Subcutaneous abdominal adipose tissue (tissue), 5 donors: ENCODE data around the gene KIAA1958.

ENCODE experiments used
- H3K27ac ChIP-seq: one replicate; pipeline ENCODE4 v1.7.0; 2013; ENCODE audit warnings: low read depth, mild to moderate bottlenecking, inconsistent platforms, low read length, moderate library complexity
- H3K27me3 ChIP-seq, 5 donors: one replicate each; pipeline ENCODE4 v1.7.0; 2013; ENCODE audit warnings: low read length in 5 of 5, inconsistent platforms in 1 of 5; ENCODE audit not compliant: control insufficient read depth in 5 of 5, insufficient read depth in 4 of 5
- H3K36me3 ChIP-seq, 5 donors: one replicate each; pipeline ENCODE4 v1.7.0; 2013; ENCODE audit warnings: low read length in 5 of 5; ENCODE audit not compliant: control insufficient read depth in 5 of 5, insufficient read depth in 5 of 5
- H3K4me1 ChIP-seq, 5 donors: one replicate each; pipeline ENCODE4 v1.7.0; 2013; ENCODE audit warnings: low read length in 5 of 5, mild to moderate bottlenecking in 3 of 5, moderate library complexity in 1 of 5; ENCODE audit not compliant: control insufficient read depth in 5 of 5, insufficient read depth in 5 of 5
- H3K4me3 ChIP-seq, 5 donors: one replicate each; pipeline ENCODE4 v1.7.0; 2013; ENCODE audit warnings: low read length in 5 of 5, low read depth in 1 of 5
- H3K9ac ChIP-seq, 5 donors: one replicate each; pipeline ENCODE4 v1.7.0; 2013; ENCODE audit warnings: low read length in 5 of 5, mild to moderate bottlenecking in 4 of 5, moderate library complexity in 3 of 5
- H3K9me3 ChIP-seq, 5 donors: one replicate each; pipeline ENCODE4 v1.7.0; 2013; ENCODE audit warnings: low read length in 5 of 5; ENCODE audit not compliant: control insufficient read depth in 5 of 5
- donor health status: healthy.
- donor health status: healthy.
- donor health status: healthy.
- donor health status: healthy.
- donor health status: healthy.

Gene KIAA1958

GRCh38 chr9:112487008-112487798, 576 bp downstream of the KIAA1958 start:
- peaks cover 0 to 17% (median 15%) of the 10 kb centered on the region in 5 donors for H3K4me1 ChIP-seq
- peak overlapping the region; percentile 73 to 93 (median 81) for H3K4me3 ChIP-seq
- H3K9ac ChIP-seq, result peak overlapping the region in 3 of 5 donors; percentile 51 to 68 (median 62)
- no peaks in the 10 kb centered on the region for H3K36me3 ChIP-seq
- H3K9me3 ChIP-seq, result peaks cover 0 to under 1% (median 0%) of the 10 kb centered on the region in 5 donors
- no peaks in the 10 kb centered on the region for H3K27me3 ChIP-seq
- no peak overlapping the region for H3K27ac ChIP-seq

DNA sequence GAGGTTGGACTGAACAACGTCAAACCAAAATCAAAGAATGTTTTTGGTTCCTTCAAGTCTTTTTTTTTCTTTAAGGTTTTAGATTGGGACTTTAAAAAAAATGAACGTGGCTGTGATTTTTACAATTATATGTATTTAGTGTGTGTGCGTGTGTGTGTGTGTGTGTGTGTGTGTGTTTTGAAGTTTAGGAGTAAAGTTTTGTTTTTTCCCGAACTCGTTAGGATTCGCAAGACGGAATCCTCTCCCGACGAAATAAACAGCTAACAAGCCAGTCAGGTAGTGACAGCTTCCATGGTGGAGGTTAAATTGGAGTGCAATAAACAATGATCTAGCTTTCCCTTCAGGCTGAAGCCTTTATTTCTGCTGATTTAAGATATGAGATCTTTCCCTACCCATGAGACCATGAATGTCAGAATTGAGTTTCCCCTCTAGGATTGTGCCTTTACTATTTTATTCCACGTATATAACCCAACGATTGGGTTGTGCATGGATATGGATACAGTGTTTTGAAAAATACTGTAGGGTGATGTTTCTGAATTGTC, 1.2 kb downstream of the KIAA1958 start:
- Histone ChIP-seq H3K4me3 (peak overlapping the region; percentile 73 to 93 (median 81)), H3K9me3 (peaks cover 0 to 2% (median 0%) of the 10 kb centered on the region in 5 donors), H3K36me3 (no peaks in the 10 kb centered on the region), H3K27me3 (no peaks in the 10 kb centered on the region), H3K4me1 (peaks cover 0 to 17% (median 15%) of the 10 kb centered on the region in 5 donors), H3K9ac (peak overlapping the region in 3 of 5 donors; percentile 51 to 68 (median 62)), H3K27ac (no peak overlapping the region)

GRCh38 chr9:112489039-112489546, 2.5 kb downstream of the KIAA1958 start:
- Histone ChIP-seq H3K4me1 (peaks cover 0 to 17% (median 15%) of the 10 kb centered on the region in 5 donors), H3K4me3 (no peak overlapping the region), H3K9me3 (peaks cover 0 to 13% (median 9%) of the 10 kb centered on the region in 5 donors), H3K27me3 (no peaks in the 10 kb centered on the region), H3K9ac (no peak overlapping the region), H3K27ac (no peak overlapping the region), H3K36me3 (peaks cover 0 to 5% (median 0%) of the 10 kb centered on the region in 5 donors)

DNA sequence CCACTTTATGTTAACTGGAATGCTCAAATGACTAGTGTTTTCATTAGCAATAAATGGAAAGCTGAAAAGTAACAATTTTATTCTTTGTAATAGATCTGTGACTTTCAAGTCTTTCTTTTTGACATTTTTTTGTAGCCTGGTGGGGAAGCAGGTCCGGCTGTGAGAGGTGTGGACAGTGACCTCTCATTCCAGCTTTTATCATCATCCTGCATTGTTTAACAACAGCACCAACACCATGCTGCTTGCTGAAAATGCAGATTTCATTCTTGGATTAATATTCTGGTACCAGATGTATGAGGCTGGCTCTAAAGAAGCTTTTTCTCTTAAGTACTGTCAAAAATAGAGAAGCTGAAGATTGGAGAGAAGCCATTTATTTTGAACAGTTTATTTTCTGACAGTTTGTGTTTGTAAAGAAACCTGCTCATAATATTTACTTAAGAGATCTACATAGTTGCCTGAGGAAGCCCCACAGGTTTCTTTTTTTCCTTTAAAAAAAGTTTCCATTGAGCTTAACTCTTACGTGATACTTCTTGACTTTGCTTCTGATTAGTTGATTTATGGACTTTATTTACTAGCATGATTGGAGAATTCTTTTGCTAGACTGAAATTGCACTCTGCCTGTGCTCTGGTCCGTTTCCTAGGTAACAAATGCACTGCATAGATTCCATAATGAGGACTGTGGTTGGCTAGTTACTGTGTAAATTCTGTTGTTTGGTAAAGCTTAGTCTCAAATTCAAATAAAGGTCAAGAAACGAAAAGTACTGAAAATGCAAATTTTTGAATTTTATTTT, 3.4 kb downstream of the KIAA1958 start:
- peaks cover 0 to 17% (median 15%) of the 10 kb centered on the region in 5 donors for H3K4me1 ChIP-seq
- H3K9me3 ChIP-seq, result peaks cover 2 to 21% (median 15%) of the 10 kb centered on the region in 5 donors
- H3K9ac ChIP-seq, result no peak overlapping the region
- H3K27me3 ChIP-seq, result no peaks in the 10 kb centered on the region
- H3K4me3 ChIP-seq, result no peak overlapping the region
- no peak overlapping the region for H3K27ac ChIP-seq
- peaks cover 0 to 5% (median 0%) of the 10 kb centered on the region in 5 donors for H3K36me3 ChIP-seq

- Histone ChIP-seq H3K27ac (no peak overlapping the region), H3K9ac (no peak overlapping the region), H3K36me3 (peaks cover 0 to 5% (median 0%) of the 10 kb centered on the region in 5 donors), H3K4me3 (no peak overlapping the region), H3K4me1 (peaks cover 0 to 12% (median 0%) of the 10 kb centered on the region in 5 donors), H3K27me3 (no peaks in the 10 kb centered on the region), H3K9me3 (peaks cover 8 to 23% (median 20%) of the 10 kb centered on the region in 5 donors)
Measured at GRCh38 chr9:112493393-112494137, 6.9 kb downstream of the KIAA1958 start.

- H3K9ac ChIP-seq, result no peak overlapping the region
- H3K9me3 ChIP-seq, result peaks cover 8 to 23% (median 20%) of the 10 kb centered on the region in 5 donors
- H3K4me1 ChIP-seq, result peaks cover 0 to 12% (median 0%) of the 10 kb centered on the region in 5 donors
- H3K4me3 ChIP-seq, result peak overlapping the region in 2 of 5 donors; percentile 11 to 35
- H3K27ac ChIP-seq, result no peak overlapping the region
- H3K36me3 ChIP-seq, result peaks cover 0 to 5% (median 0%) of the 10 kb centered on the region in 5 donors
- H3K27me3 ChIP-seq, result no peaks in the 10 kb centered on the region
Measured at GRCh38 chr9:112494153-112494552, 7.5 kb downstream of the KIAA1958 start.

DNA sequence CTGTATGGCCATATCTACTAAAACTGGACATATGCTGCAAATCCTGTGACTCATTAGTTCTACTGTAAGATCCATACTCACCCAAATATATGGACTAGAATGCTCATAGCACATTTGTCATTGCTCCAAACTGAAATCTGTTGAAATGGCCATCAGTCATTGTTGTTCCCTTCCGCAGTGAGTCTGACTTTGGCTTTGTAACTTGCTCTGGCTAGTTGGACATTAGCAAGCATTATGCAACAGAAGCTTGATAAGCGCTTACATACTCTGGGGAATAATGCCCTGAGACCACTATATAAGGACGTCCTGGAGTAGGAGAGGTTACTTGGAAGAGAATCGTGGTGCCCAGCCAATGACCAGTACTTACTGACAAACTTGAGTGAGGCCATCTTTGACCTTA, 9.0 kb downstream of the KIAA1958 start:
- H3K27me3 ChIP-seq, result no peaks in the 10 kb centered on the region
- H3K36me3 ChIP-seq, result peaks cover 0 to 5% (median 0%) of the 10 kb centered on the region in 5 donors
- H3K27ac ChIP-seq, result peak overlapping the region; percentile 0
- peak overlapping the region in 1 of 5 donors; percentile 12 for H3K4me3 ChIP-seq
- H3K4me1 ChIP-seq, result peaks cover 0 to 12% (median 0%) of the 10 kb centered on the region in 5 donors
- no peak overlapping the region for H3K9ac ChIP-seq
- H3K9me3 ChIP-seq, result peaks cover 8 to 23% (median 20%) of the 10 kb centered on the region in 5 donors

DNA sequence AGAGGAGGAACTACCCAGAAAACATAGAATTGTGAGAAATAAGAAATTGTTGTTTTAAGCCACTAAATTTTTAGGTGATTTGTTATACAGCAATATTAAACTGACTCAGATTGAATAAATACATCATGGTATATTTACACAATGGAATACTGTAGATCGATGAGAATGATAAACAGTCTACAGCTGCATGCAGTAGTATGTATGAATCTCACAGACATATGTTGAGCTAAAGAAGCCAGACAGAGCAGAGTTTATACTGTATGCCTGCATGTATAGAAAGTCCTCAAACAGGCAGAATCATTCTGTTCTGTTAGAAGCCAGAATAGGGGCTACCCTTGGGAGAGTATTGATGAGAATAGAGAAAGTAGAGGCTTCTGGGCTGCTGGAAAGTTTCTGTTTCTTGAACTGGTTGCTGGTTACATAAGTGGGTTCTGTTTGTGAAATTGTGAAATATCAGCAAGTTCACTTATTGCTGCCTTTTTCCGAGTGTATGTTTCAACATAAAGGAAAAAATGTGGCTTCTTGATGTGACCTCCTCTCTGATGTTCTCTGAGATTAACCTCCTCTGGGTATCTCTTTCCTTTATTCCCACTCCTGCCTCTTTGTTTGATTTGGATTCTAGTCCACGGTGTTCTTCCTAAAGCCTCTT, 9.6 kb downstream of the KIAA1958 start:
- Histone ChIP-seq H3K4me1 (peaks cover 0 to 12% (median 0%) of the 10 kb centered on the region in 5 donors), H3K9ac (no peak overlapping the region), H3K27ac (peak overlapping the region; percentile 0), H3K27me3 (no peaks in the 10 kb centered on the region), H3K4me3 (no peak overlapping the region), H3K9me3 (peaks cover 8 to 23% (median 20%) of the 10 kb centered on the region in 5 donors), H3K36me3 (peaks cover 0 to 5% (median 0%) of the 10 kb centered on the region in 5 donors)

DNA sequence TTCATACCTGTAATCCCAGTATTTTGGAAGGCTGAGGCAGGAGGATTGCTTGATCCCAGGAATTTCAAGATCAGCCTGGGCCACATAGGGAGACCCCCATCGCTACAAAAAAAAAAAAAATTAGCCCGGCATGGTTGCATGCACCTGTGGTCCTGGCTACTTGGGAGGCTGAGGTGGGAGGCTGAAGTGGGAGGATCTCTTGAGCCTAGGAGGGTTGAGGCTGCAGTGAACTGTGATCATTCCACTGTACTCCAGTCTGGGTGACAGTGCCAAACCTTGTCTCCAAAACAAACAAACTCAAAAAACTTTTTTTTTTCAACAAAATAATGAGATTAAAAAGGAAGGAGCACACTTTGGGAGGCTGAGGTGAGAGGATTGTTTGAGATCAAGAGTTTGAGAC, 14.2 kb downstream of the KIAA1958 start:
- Histone ChIP-seq H3K4me3 (no peak overlapping the region), H3K9me3 (peaks cover 0 to under 1% (median 0%) of the 10 kb centered on the region in 5 donors), H3K4me1 (peaks cover 0 to 20% (median 0%) of the 10 kb centered on the region in 5 donors), H3K9ac (no peak overlapping the region), H3K27ac (no peak overlapping the region), H3K27me3 (no peaks in the 10 kb centered on the region), H3K36me3 (no peaks in the 10 kb centered on the region)
